GM18526 (cell line): Measurements from ENCODE around the gene LOXL1.

Experiments
- POLR2A ChIP-seq: IDR thresholded peaks from 3 replicates; pipeline ENCODE4 v1.6.1; 2011; ENCODE audit not compliant: insufficient read length; ENCODE audit errors: extremely low read depth

LOXL1 gene

DNA sequence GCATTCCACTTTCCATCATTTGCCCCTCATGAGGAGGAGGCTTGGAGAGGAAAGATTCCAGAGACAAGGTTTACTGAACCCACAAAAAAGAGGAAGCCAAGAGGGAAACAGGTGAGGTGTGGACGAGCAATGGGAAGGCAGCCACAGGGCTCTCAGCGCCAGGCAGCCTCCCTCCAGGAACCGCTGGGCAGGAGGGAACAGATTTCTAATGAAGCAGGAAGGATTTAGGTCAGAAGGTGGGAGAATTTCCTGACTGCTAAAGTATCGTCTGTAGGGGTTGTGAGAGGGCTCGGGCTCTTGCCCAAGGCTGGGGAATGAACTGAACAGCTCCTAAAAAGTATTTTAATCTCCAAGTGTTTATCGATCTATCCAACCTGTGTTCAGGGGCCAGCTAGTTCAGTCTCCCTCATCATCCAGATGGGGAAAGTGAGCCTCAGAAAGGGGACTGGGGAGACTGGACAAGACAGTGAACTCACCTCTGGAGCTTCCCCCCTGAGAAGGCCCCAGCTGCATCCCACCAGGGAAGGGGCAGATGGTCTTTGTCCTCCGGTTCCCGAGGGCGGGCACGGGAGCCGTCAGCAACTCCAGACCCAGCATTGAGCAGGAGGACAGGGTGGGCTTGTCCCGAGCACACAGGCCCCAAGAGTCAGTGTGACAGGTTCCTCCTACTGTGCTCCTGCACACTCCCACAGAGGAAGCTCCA, 10.5 kb downstream of the LOXL1 start:
- TF ChIP-seq POLR2A = no peak

- no peak for TF ChIP-seq POLR2A
These were observed 11.0 kb downstream of the LOXL1 start for GRCh38 chr15:73937296-73937695.

DNA sequence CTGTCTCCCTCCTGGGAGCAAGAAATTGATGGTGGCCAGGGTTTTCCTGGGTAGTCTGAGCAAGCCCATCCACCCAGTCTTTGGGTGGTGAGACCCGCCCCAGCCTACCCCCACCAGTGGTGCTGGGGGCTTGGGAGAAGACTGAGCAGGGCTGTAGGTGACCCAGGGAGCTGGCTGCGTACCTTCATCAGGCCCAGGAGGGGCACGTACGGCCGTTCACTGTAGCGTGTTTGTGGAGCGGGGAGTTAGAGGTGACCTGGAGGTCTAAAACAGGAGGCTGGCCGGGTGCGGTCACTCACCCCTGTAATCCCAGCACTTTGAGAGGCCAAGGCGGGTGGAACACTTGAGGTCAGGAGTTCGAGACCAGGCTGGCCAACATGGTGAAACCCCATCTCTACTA, 11.5 kb downstream of the LOXL1 start:
- TF ChIP-seq POLR2A = no peak

DNA sequence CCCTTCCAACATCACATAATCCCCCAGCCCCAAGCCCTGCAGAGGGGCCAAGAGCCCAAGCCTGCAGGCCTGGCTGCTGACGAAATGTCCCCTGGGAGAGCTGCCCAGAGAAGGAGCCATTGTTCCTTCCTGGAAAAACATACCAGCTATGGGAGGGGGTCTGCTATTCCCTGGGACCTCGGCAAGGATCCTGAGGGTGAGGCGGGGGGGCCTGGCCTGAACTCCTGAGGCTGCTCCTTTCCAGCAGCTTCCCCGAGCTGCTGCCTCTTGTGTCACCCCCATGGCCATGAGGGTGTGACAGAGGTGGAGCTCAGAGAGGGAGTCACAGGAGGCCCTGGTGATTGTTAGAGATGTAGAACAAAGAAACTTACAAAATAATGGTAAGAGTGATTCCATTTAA, 12.9 kb downstream of the LOXL1 start:
- TF ChIP-seq POLR2A = no peak

DNA sequence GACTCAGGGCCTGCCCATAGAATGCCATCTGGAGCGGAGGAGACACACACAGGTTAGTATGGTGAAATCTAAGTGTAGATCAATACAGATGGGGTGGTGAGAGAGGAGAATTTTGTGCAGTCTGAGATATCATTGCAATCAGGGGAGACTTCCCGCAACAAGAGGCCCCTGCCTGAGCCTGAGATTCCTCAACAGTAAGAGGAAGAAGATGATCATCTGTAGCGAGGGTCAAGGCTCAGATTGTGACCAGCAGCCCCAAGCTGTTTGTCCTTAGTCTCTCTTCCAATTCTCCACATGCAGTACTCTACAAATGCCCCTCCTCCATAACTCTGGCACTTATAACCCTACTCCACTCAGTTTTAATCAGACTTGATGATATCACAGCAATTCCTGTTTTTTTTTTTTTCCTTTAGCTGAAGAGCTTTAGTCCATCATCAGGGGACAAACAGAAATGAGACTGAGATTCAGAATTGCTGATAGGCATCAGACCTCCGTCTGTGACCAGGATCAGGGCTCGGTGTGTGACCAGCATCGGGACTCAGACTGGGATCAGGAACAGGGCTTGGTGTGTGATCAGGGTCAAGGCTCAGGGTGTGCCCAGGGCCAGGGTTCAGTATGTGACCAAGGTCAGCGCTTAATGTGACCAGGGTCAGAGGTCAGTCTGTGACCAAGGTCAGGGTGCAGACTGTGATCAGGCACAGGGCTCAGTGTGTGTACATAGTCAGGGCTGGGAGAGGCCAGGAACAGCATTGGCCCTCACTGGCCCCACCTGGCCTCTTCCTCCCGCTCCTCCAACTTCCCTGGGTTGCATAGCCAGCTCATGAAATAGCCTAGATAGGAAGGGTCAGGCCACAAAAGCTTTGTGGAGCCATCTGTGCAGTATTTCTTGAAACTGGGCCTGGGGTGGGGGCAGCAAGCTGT, 14.1 kb downstream of the LOXL1 start:
- TF ChIP-seq POLR2A = no peak

DNA sequence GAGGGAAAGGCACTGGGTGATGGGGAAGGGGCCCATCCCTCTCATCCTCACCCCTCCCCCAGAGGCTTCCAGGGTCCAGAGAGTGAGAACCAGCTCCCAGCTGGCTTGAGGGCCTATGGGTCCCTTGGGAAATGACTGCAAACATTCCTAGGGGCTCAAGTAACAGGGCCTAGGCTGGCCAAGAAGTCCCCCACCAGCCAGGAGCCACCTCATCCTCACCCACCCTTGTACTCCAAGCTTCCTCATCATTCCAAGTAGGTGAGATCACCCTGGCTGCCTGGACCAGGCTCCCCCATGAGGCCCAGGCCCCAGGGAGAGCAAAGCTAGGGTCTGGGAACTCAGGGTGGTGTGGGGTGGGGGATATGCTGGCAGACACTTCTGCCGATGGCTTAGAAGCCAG, 14.8 kb downstream of the LOXL1 start:
- TF ChIP-seq POLR2A = no peak

DNA sequence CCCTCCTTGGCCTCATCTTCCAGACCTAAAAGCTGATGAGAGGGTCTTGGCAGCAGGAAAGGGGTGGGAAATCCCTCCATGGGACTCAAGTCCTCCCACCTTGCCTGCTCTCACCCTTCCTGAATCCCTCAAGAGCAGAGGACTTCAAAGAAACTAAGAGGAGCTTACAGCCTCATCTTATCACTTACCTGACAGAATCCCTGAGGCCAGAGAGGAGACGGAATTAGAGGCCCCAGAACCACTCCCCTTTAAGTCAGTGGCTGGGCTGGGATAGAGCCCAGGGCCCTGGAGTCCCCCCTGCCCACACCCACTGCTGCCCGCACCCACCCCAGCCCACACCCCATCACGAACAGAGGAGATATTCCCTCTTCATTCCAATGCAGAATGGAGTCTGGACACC, 15.2 kb downstream of the LOXL1 start:
- no peak for TF ChIP-seq POLR2A

DNA sequence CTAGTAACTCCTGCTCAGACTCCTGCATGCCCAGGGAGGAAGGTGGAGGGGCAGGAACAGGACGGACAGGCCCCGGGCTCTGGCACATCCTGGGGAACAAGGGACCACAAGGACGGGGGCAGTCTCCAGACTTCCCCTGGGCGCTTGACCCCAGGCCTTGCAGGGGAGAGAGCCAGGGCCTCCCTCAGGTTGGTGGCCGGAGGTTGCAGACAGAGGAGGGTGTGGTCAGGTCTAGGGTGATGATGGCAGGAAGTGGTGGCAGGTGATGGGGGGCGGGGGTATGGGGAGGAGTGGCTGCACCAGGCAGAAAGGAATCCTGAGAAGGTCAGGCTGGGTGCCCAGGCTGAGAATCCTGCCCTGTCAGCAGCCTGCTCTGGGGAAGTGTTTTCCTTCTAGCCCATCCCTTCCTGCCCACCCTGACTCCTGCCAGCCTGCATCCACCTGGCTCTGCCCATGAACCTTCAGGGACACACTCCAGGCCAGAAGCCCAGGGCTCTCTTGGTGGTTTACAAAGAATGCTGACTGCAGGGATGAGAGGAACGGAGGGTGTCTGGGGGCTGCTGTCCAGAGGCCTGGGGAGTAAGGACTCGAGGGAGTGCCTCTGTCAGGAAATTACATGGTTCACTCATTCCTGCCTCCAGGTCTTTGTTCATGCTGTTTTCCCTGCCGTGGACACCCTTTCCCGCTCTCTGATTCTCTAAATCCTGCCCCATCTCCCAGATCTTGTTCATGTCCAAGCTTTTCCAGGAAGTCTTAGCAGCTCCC, 15.8 kb downstream of the LOXL1 start:
- TF ChIP-seq POLR2A = no peak

DNA sequence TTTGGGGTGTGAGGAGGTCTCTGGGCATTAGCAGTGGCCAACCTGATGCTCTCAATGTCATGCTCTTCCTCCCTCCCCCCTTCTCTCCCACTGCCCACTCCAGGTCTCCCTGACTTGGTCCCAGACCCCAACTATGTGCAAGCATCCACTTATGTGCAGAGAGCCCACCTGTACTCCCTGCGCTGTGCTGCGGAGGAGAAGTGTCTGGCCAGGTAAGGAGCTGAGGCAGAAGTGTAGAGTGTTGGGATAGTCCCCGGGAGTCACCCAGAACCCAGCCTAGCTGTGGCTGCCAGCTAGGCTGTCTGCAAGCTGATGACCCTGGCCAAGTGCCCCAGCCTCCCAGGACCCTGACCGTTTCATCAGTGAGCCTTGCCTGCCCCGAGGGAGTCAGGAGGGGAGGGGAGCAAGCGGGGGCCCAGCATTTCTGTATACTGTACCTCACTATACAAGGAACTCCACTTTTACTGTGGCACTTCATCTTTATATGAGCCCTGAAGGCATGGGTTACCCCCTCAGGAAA, 16.5 kb downstream of the LOXL1 start:
- no peak for TF ChIP-seq POLR2A

DNA sequence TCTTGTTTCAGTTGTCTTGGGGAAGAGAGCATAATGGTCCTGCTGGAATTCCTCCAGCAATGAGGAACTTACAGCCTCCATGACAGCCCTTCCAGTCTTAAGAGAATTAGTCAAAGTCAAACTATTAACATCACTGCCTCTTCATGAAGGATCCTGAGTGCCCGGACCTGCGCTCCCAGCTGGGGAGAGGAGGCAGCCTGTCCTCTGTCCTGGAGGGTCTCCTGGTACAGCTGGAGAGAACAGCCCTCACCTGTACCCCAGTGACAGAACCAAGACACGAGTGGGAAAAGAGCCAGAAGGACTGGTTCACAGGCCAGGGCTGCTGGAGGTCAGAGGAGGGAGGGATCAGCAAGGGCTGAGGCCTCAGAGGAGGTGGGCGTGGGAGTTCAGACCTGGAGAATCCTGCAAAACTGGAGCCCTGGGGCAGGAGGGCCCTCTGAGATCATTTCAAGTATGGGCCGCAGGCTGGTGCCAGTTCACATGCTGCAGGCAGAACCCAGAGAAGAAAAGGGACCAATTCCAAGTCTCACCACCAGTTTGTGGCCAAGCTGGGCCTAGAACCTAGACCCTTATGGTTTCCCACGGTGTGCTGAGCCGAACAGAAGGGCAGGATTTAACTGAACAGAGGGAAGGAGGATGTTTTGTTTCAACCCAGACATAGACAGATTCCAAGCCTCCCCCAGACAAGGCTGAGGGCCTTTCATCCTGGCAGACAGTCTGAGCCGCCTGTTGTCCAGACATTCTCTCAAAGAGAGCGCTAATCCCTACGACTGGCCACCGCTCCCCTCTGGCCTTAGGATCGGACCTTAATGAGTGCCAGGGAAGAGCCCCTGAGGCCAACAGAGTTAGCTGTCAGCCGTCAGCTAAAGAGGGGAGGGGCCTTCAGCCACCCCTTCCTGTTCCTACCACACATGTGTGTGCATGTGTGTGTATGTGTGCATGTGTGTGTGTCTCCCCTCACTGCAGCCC, 18.2 kb downstream of the LOXL1 start:
- TF ChIP-seq POLR2A = no peak

DNA sequence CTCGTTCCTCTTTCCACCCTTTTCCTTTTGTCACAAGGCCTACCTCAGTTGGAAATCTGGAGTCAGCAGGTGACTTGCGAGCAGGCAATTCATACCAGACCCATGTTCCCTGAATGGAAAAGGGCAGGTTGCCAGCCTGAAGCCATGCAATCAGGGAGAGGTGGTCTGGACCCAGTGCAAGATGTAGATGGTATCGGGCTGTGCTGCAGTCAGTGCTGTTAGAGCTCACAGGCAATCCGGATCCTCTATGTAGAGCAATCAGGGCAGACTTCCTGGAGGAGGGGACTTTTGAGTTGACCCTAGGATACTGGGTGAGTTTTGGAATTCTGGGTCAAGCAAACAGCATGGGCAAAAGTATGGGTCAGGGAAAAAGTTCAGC, 18.9 kb downstream of the LOXL1 start:
- TF ChIP-seq POLR2A = no peak

DNA sequence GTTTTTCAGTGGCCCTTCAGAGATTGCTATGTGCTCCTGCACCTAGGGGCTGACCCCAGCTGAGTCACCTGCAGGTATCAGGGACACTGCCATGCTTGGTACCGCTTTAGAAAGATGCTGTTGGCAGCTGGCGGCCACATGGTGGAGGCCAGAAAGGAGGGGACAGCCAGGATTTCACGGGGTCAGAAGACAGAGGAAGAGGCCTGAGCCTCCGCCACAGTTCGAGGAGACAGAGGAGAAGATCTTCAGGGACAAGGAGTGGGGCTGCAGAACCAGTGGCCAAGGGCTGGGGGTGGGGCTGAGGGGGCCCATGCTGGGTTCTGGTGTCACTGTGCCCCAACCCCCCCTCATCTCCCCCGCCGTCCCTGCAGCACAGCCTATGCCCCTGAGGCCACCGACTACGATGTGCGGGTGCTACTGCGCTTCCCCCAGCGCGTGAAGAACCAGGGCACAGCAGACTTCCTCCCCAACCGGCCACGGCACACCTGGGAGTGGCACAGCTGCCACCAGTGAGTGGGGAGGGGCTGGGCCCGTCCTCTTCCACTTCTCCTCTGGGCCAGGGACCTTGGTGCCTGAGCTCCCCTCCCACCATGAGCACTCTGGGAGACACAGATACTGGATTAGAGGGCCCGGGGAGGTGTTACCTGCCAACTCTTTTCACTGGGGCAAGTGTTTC, 19.9 kb downstream of the LOXL1 start:
- TF ChIP-seq POLR2A = no peak

GRCh38 chr15:73946795-73947370, 20.6 kb downstream of the LOXL1 start:
- no peak for TF ChIP-seq POLR2A

DNA sequence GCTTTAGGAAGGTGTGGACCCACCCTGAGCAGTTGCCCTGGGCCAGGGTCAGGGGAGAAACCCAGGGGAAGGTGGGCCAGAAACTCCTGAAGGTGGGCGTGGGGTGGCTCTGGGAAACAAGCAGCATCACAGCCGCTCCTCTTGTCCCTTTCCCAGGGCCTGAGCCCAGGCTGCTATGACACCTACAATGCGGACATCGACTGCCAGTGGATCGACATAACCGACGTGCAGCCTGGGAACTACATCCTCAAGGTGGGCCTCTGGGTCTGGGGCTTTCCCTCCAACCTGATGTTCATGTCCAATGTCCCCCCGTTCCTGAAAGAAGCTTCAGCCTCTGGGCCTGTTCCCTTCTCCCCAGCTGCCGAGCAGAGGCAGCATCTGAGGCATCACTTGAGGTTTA, 21.4 kb downstream of the LOXL1 start:
- TF ChIP-seq POLR2A = no peak

DNA sequence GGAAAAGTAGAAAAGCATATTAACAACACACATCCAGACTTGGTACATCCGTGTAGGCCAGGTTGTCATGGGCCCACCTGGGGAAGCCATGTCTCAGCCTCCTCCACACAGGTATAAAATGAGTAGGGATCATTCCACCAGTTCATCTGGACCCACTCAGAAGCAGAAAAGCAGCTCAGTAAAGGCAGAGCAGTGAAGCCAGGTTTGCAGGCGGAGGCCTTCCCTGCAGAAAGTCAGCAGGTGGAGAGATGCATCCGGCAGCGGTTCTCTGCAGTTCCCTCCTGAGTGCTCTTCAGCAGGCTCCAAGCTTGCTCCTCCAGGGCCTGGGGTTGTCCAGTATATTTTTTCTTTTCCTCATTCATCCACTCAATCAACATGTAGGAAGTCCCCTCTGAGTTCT, 22.1 kb downstream of the LOXL1 start:
- no peak for TF ChIP-seq POLR2A
